ENCODE measurements around the gene COL23A1.

COL23A1 gene

DNA sequence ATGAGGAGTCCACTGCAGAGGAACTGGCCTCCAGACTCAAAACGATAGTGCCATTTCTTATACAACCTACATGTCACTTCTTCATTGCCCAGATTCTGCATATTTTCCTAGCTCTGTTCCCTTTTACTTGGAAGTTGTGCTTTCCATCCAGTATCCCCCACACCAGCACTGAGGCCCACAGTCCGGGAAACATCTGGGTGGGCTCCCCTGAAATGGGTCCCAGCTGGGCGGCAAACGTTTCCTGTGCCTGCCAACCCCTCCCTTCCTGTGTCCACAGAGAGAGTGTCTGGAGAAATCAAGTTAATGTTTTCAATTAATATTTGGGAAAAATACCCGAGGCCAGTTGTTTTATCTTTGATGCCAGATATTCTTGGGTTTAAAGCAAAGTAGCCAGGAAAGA is 111.8 kb downstream of the COL23A1 start:
- DNase-seq (ENCODE audit: low read depth in 2 of 2, low spot score in 1 of 2): no peak

DNA sequence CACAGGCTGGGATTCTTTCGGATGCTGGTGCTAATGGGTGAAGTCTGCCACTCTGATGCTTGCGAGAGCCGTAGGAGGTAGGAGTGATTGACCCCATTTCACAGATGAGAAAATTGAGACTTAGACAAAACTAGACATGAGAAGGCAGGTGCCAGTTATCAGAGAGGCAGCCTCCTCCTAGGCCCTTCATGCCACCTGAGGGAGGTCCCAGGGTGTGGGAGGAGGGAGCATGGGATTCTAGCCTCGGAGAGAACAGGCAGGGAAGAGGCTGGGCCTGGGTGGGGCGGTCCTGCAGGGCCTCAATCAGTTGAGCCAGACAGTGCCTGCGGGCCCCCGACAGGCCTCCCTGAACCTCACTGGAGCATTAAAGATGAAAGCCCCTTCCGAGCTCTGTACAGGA is 112.4 kb downstream of the COL23A1 start:
- DNase-seq (ENCODE audit: low read depth in 2 of 2, low spot score in 1 of 2): no peak

DNA sequence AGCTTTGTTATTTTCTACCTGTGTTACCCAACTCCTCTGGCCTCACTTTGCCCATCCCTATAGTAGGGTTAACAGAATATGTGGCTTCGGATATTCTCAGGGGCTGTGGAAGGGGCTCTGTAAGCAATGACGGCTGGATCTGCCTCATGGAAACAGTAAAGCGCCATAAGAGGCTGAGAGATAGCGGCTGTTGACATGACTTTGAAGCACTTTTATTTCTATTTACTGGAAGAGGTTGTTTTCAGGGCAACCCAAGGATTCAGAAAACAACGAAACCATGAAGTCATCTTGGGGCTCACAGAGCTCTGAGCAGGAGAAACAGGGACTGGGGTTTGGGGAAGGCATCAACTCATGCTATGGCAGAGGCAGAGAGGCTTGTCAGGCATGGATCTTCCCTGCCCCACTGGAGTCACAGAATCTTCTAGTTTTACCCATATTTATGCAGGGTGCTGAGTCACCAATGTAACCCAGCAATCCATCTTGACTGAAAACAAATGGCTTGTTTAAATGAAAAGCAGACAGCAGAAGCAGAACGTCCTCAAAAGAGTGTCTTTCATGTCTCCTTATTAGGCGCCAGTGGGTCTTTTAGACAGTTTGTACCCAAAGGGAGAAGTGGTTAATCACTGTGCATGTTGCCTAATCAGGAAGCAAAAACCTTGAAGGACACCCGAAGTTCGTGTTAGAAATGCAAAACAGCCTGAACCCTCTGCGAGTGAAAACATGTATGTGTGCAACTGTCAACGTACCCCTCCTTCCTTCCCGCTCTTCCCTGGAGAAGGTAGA is 113.0 kb downstream of the COL23A1 start:
- DNase-seq (ENCODE audit: low read depth in 2 of 2, low spot score in 1 of 2): no peak

GRCh38 chr5:178476531-178476930 is 113.7 kb downstream of the COL23A1 start:
- DNase-seq (ENCODE audit: low read depth in 2 of 2, low spot score in 1 of 2): no peak

GRCh38 chr5:178475422-178475821 is 114.8 kb downstream of the COL23A1 start:
- DNase-seq (ENCODE audit: low read depth in 2 of 2, low spot score in 1 of 2): no peak

GRCh38 chr5:178474562-178475184 is 115.5 kb downstream of the COL23A1 start:
- no peak for DNase-seq (ENCODE audit: low read depth in 2 of 2, low spot score in 1 of 2)

- no peak for DNase-seq (ENCODE audit: low read depth in 2 of 2, low spot score in 1 of 2)
Observed at GRCh38 chr5:178473854-178474253, 116.3 kb downstream of the COL23A1 start.

DNA sequence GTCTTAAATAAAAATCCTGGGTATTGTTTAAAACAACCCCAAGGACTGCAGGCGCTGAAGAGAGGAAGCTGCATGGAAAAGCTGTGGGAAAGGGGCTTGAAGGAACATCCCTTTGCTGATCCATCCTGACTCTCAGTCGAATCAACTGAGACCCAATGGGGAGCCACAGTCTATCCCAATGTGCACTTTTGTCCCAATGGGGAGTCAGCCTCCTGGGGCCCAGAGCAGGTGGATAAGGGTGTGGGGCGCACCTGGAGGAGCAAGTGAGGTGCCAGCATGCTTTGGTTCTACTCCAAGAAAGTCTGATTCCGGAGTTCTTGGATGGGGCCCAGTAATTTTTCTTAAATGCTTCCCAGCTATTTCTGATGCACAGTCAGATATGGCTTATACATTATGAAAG is 118.1 kb downstream of the COL23A1 start:
- DNase-seq (ENCODE audit: low read depth in 2 of 2, low spot score in 1 of 2): no peak

GRCh38 chr5:178471711-178472110 is 118.5 kb downstream of the COL23A1 start:
- no peak for DNase-seq (ENCODE audit: low read depth in 2 of 2, low spot score in 1 of 2)

DNA sequence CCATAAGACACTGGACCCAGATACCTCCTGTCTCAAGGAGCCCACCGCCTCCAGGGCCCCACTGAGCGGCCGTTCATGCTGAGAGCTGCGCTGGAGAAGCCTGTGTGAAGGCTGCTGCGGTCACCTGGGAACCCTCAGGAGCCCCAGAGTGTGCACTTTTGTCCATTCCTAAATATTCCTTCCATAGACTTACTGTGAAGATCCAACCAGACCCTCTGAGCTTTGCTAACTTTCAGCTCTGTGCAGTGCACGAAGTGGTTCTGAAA is 119.5 kb downstream of the COL23A1 start:
- DNase-seq (ENCODE audit: low read depth in 2 of 2, low spot score in 1 of 2): no peak

DNA sequence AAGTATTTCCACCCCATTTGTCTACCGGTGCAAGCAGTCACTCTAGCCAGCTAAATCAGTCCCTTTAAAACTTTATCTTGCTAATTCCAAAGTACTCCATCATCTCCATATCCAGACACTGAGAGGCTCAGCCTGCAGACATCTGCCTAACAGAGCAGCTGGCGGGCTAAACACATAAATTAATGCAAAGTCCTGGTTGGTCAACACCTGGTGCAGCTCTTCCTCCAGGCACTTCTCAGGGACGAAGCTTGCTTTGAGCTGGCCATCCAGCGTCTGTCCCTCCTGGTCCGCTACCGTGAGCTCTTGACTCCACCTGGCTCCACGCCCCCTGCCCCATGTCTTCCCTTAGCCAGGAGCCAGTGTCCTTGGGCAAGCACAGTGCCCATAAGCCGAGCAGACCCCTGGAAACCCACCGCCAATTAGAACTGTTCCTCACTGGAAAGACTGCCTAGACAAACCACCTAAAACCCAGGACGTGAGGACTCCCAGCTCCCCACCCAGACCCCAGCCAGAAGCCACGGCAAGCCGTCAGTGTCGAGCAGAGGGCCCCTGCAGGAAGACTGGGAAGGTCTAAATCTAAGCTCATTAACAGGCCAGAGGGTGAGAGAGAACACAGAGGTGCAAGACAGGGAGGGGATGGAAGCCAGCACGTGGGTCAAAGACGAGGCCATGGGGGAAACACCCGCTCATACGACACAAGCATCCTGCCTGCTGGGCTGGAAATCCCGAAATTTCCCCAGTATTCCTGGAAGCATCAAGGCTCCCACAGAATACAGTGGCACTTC is 120.0 kb downstream of the COL23A1 start:
- no peak for DNase-seq (ENCODE audit: low read depth in 2 of 2, low spot score in 1 of 2)

- DNase-seq (ENCODE audit: low read depth in 2 of 2, low spot score in 1 of 2): no peak
Observed at GRCh38 chr5:178469011-178469974, 120.9 kb downstream of the COL23A1 start.

GRCh38 chr5:178468196-178468685 is 122.0 kb downstream of the COL23A1 start:
- DNase-seq (ENCODE audit: low read depth in 2 of 2, low spot score in 1 of 2): no peak

DNA sequence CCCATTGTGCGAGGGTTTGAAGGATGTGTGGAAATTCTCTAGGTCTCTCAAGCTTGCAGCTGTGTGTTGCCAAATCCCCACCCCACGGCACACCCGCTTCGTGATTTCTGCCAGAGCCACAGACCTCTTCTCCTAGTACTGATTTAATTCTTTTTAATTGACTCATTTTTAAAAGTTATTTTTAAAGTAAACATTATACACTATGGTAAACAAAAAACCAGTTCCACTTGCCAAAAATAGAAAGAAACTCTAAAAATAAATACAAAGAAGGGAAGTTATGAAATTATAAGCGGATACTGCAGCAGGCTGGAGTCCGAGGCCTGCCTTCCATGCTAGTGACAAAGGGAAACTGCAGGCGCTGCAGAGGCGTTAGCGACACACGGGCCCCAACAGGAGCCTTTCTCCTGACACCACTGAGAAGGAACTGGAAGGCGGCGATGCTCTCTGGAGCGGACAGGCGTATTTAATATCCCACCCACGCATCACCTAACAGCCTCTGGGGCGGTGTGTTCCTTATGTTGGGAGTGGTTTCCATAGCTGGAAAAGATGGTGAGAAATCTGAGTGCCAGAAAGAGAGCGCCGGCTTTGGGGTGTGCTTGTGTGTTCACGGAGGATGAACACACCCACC is 122.5 kb downstream of the COL23A1 start:
- no peak for DNase-seq (ENCODE audit: low read depth in 2 of 2, low spot score in 1 of 2)

- DNase-seq (ENCODE audit: low read depth in 2 of 2, low spot score in 1 of 2): no peak
Observed at GRCh38 chr5:178467205-178467567, 123.0 kb downstream of the COL23A1 start.

GRCh38 chr5:178466342-178466741 is 123.9 kb downstream of the COL23A1 start:
- DNase-seq (ENCODE audit: low read depth in 2 of 2, low spot score in 1 of 2): no peak

DNA sequence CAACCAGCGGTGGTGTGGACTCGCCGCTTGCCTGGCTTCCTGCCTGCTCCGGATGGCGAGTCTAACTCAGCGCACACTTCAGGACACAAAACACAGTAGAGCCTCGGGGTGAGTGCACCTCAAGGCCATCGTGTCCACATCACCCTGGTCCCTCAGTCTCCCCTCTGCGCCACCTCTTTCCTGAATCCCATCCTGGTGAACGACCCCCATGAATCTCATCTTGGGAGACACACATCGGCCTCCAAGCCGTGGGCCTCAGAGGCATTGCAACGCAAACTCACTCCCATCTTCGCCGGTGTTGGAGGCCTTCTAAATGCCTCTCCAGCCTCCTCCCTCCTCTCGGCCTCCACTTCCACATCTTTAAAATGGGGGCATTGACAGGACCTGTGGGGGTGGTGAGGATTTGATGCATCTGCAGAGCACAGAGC is 124.3 kb downstream of the COL23A1 start:
- no peak for DNase-seq (ENCODE audit: low read depth in 2 of 2, low spot score in 1 of 2)

GRCh38 chr5:178465228-178465860 is 124.8 kb downstream of the COL23A1 start:
- DNase-seq (ENCODE audit: low read depth in 2 of 2, low spot score in 1 of 2): no peak

DNA sequence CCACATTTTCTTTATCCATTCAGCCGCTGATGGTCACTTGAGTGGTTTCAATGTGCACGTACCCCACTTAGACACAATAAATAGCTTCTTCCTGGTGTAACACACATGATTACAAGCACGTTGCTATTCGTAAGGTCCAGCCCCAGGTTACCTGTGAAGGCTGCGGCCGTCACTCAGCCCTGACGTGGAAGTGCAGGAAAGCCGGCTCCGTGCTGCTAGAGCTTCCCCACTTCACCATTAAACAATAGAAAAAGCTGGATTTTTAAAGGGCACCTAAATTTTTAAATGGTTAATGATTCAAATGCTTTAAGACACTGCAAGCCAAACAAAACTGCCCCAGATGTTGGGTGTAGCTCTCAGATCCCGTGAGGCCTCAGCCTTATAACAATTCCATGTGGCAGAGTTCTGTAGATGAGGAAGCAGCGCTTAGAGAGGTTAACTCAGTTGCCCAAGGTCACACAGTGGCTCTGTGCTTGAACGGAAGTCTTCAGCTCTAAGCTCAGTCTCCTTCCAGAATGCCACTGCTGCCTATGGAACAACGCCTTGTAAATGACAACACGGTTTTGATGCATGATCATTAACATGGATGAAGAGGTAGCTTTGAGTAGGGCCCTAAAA is 125.7 kb downstream of the COL23A1 start:
- no peak for DNase-seq (ENCODE audit: low read depth in 2 of 2, low spot score in 1 of 2)

Measured in stimulated activated CD8-positive, alpha-beta memory T cell treated with anti-CD3 and anti-CD28 coated beads, Interleukin-4, amount 100 ng/mL, for 4 hours (primary cell).